Fibroblast of lung (primary cell): ENCODE data around the gene CASP5. TPM values are rescaled to one million over a fixed set of nuclear protein-coding genes. Genes with fewer than 3 reads are reported as not detected.
A peak's percentile ranks its signal among the peaks of the same experiment; 100 is the strongest.
"Not testable (repeated sequence)": the region's sequence is repeated elsewhere in the genome, so short reads cannot be mapped to it uniquely, and the experiment has no call there.

Experiments used
- DNase-seq, 2 donors: peaks; one replicate each; pipeline versions ENCODE4 v3.0.0 to v3.0.0-alpha.2; 2010; ENCODE audit warnings: low read depth in 2 of 2
- H2AFZ ChIP-seq: 2 replicates; pipeline ENCODE4 v1.5.1; 2012; ENCODE audit warnings: low read length, control low read depth, inconsistent platforms
- H3K27ac ChIP-seq: 2 replicates; pipeline ENCODE4 v1.5.1; 2011; ENCODE audit warnings: low read length, control low read depth; ENCODE audit not compliant: insufficient read depth
- H3K27me3 ChIP-seq: 2 replicates; pipeline ENCODE4 v1.5.1; 2011; ENCODE audit warnings: mild to moderate bottlenecking, low read length; ENCODE audit not compliant: control insufficient read depth, insufficient read depth
- H3K36me3 ChIP-seq: 2 replicates; pipeline ENCODE4 v1.5.1; 2011; ENCODE audit warnings: low read length; ENCODE audit not compliant: control insufficient read depth, insufficient read depth
- H3K4me1 ChIP-seq: 2 replicates; pipeline ENCODE4 v1.5.1; 2011; ENCODE audit warnings: low read length; ENCODE audit not compliant: control insufficient read depth, insufficient read depth; ENCODE audit errors: extremely low read depth
- H3K4me2 ChIP-seq: 2 replicates; pipeline ENCODE4 v1.5.1; 2011; ENCODE audit warnings: low read length, control low read depth; ENCODE audit not compliant: insufficient read depth; ENCODE audit errors: extremely low read depth
- H3K4me3 ChIP-seq, 4 experiments: fragments of 200-600 bp in 1 of 4; sonication (generic) in 1 of 4; replicated peaks in 1 of 4; 2 replicates each; pipeline ENCODE4 v1.5.1; 2011 to 2016; ENCODE audit warnings: low read length in 4 of 4, low read depth in 3 of 4, mild to moderate bottlenecking in 3 of 4, control low read depth in 2 of 4, inconsistent platforms in 1 of 4, mixed read lengths in 1 of 4; ENCODE audit not compliant: insufficient read depth in 1 of 4; ENCODE audit errors: control extremely low read depth in 1 of 4
- H3K79me2 ChIP-seq: 2 replicates; pipeline ENCODE4 v1.5.1; 2012; ENCODE audit warnings: mild to moderate bottlenecking, low read length, inconsistent platforms; ENCODE audit not compliant: control insufficient read depth, insufficient read depth
- H3K9ac ChIP-seq: 2 replicates; pipeline ENCODE4 v1.5.1; 2011; ENCODE audit warnings: mild to moderate bottlenecking, low read length, control low read depth; ENCODE audit not compliant: insufficient read depth
- H3K9me3 ChIP-seq: 2 replicates; pipeline ENCODE4 v1.5.1; 2012; ENCODE audit warnings: low read depth, low read length; ENCODE audit not compliant: control insufficient read depth, insufficient read depth
- H4K20me1 ChIP-seq: 2 replicates; pipeline ENCODE4 v1.5.1; 2011; ENCODE audit warnings: low read length; ENCODE audit not compliant: control insufficient read depth, insufficient read depth; ENCODE audit errors: extremely low read depth
- CTCF ChIP-seq, 2 donors: IDR thresholded peaks in 1 of 2; conservative IDR thresholded peaks in 1 of 2; 1 replicate in 1 of 2; 2 replicates in 1 of 2; pipeline ENCODE4 v1.5.1; 2011 to 2012; ENCODE audit warnings: low read length in 2 of 2, control low read depth in 1 of 2, inconsistent platforms in 1 of 2, low read depth in 1 of 2, mild to moderate bottlenecking in 1 of 2
- EZH2 ChIP-seq: IDR thresholded peaks from 2 replicates; pipeline ENCODE4 v1.5.1; 2012; ENCODE audit warnings: low read length, control low read depth, mild to moderate bottlenecking; ENCODE audit errors: missing control alignments
- polyA plus RNA-seq, 2 donors: library from polyadenylated mRNA; depleted of rRNA in 1 of 2; stranded (reverse) in 1 of 2; unstranded in 1 of 2; fragments of >200 nt; gene quantifications; 2 replicates each; pipeline ENCODE4 v1.2.1, GENCODE V29; 2011 to 2012; ENCODE audit warnings: missing spikeins in 1 of 2
- total RNA-seq: library from RNA; depleted of rRNA; stranded (reverse); fragments of >200 nt; gene quantifications from 2 replicates; pipeline ENCODE4 v1.2.1, GENCODE V29; 2014

CASP5 gene
- total and polyA plus RNA-seq, 2 donors (not counting 1 experiment from before 2014, with no cell fraction given) = 0.17 TPM; not detected in 1

- no peaks in the 10 kb centered on the region for H3K27me3 ChIP-seq
- no peaks in the 10 kb centered on the region for H4K20me1 ChIP-seq
- no peak for DNase-seq
- no peak overlapping the region for H3K4me2 ChIP-seq
- no peak for TF ChIP-seq CTCF (conservative IDR thresholded peaks at IDR 0.05 in 1 of 2, IDR thresholded peaks at IDR 0.05 in 1 of 2; ENCODE audit: low read depth in 1 of 2, low read length in 2 of 2)
- TF ChIP-seq EZH2 = no peak
- no peaks in the 10 kb centered on the region for H3K36me3 ChIP-seq
- no peak overlapping the region for H2AFZ ChIP-seq
- no peak overlapping the region for H3K4me3 ChIP-seq
- no peaks in the 10 kb centered on the region for H3K4me1 ChIP-seq
- H3K79me2 ChIP-seq = peaks cover 9% of the 10 kb centered on the region
- H3K9ac ChIP-seq = no peak overlapping the region
- H3K27ac ChIP-seq = no peak overlapping the region
- H3K9me3 ChIP-seq = no peaks in the 10 kb centered on the region
Observed at GRCh38 chr11:105040703-105041102, 17.7 kb upstream of the CASP5 start.

- Histone ChIP-seq H2AFZ (peak within 1 kb of the TSS; percentile 22), H3K27ac (peak within 1 kb of the TSS; percentile 8), H3K9me3 (no peaks in the 10 kb centered on the region), H3K79me2 (no peaks in the 10 kb centered on the region), H4K20me1 (no peaks in the 10 kb centered on the region), H3K36me3 (no peaks in the 10 kb centered on the region), H3K9ac (no peak within 1 kb of the TSS), H3K4me1 (peaks cover 2% of the 10 kb centered on the region), H3K4me3 (peak within 1 kb of the TSS; percentile 15 to 80 (median 46)), H3K27me3 (no peaks in the 10 kb centered on the region), H3K4me2 (peak within 1 kb of the TSS; percentile 49)
- peak; percentile 79 to 91 for DNase-seq
- TF ChIP-seq CTCF (conservative IDR thresholded peaks at IDR 0.05 in 1 of 2, IDR thresholded peaks at IDR 0.05 in 1 of 2; ENCODE audit: low read depth in 1 of 2, low read length in 2 of 2) (no peak), EZH2 (no peak)
Observed at GRCh38 chr11:105034813-105035620, 12.0 kb upstream of the CASP5 start, which contains the start of gene CASP1. TSS of gene CASP1 (minus strand) at chr11:105035144. CDS start at chr11:105035113, 31 bp downstream.

- H3K9ac ChIP-seq, H4K20me1 ChIP-seq, H3K36me3 ChIP-seq, H2AFZ ChIP-seq, H3K4me1 ChIP-seq, H3K79me2 ChIP-seq, H3K27me3 ChIP-seq, H3K9me3 ChIP-seq: not testable (repeated sequence)
- H3K27ac ChIP-seq = peak overlapping the region; percentile 8
- peak in 1 of 2 donors; percentile 26 for DNase-seq
- H3K4me3 ChIP-seq = peak overlapping the region; percentile 15 to 80 (median 46)
- H3K4me2 ChIP-seq = peak overlapping the region; percentile 49
Observed at GRCh38 chr11:105034388-105034787, 11.4 kb upstream of the CASP5 start.
